ENCODE results near the gene RPS6KA1. TPM values are rescaled to one million over a fixed set of nuclear protein-coding genes. Genes with fewer than 3 reads are reported as not detected.
A peak's percentile ranks its signal among the peaks of the same experiment; 100 is the strongest.

RPS6KA1 gene
- total and polyA plus RNA-seq, 2 of the 13 experiments (the other 11 are each of a cell fraction or from before 2014, with no cell fraction given), result 19.6 to 24.2 TPM

DNA sequence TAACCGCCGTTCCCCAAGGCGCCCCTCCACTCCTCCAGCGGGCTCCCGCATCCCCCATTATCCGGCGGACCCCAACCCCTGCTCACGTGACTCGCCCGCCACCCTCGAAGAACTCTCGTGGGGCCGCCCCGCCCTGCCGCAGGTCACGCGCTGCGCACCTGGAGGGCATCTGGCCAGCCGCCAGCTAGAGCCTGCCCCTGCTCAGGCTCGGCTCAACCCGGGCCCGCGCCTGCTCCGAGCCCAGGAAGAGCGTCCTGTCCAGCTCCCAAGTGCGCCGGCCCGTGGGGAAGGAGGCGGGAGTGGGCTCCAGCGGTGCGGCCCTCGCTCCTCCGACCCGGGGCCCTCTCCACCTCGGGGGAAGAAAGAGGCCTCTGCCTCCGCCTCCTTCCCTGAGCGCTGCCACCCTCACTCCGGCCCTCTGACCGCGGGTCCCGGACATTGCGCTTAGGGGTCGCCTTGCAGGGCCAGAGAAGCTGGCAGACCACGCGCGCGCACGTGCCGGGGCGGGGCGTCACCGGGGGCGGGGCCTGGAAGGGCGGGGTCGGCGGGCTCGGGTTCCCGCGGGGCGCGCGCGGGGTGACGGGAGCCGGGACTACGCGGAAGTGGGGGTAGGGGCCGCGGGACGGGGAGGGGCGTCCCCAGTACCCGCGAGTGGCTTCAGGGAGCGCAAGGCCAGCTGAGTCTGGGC is 28.9 kb upstream of the RPS6KA1 start (continued):
- TF ChIP-seq, protein P1, sequence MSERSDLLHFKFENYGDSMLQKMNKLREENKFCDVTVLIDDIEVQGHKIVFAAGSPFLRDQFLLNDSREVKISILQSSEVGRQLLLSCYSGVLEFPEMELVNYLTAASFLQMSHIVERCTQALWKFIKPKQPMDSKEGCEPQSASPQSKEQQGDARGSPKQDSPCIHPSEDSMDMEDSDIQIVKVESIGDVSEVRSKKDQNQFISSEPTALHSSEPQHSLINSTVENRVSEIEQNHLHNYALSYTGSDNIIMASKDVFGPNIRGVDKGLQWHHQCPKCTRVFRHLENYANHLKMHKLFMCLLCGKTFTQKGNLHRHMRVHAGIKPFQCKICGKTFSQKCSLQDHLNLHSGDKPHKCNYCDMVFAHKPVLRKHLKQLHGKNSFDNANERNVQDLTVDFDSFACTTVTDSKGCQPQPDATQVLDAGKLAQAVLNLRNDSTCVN (CRISPR knock-in tag; IDR thresholded peaks at IDR 0.05; ENCODE audit: borderline replicate concordance), result no peak
- no peak for TF ChIP-seq HDAC6 (IDR thresholded peaks at IDR 0.05; ENCODE audit: low read depth, low read length)
- TF ChIP-seq, protein P2, sequence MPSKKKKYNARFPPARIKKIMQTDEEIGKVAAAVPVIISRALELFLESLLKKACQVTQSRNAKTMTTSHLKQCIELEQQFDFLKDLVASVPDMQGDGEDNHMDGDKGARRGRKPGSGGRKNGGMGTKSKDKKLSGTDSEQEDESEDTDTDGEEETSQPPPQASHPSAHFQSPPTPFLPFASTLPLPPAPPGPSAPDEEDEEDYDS (CRISPR knock-in tag; IDR thresholded peaks at IDR 0.05), result 0 out of 2 replicates have a peak, but pooled peaks have one; percentile 20
- TF ChIP-seq, protein P3, sequence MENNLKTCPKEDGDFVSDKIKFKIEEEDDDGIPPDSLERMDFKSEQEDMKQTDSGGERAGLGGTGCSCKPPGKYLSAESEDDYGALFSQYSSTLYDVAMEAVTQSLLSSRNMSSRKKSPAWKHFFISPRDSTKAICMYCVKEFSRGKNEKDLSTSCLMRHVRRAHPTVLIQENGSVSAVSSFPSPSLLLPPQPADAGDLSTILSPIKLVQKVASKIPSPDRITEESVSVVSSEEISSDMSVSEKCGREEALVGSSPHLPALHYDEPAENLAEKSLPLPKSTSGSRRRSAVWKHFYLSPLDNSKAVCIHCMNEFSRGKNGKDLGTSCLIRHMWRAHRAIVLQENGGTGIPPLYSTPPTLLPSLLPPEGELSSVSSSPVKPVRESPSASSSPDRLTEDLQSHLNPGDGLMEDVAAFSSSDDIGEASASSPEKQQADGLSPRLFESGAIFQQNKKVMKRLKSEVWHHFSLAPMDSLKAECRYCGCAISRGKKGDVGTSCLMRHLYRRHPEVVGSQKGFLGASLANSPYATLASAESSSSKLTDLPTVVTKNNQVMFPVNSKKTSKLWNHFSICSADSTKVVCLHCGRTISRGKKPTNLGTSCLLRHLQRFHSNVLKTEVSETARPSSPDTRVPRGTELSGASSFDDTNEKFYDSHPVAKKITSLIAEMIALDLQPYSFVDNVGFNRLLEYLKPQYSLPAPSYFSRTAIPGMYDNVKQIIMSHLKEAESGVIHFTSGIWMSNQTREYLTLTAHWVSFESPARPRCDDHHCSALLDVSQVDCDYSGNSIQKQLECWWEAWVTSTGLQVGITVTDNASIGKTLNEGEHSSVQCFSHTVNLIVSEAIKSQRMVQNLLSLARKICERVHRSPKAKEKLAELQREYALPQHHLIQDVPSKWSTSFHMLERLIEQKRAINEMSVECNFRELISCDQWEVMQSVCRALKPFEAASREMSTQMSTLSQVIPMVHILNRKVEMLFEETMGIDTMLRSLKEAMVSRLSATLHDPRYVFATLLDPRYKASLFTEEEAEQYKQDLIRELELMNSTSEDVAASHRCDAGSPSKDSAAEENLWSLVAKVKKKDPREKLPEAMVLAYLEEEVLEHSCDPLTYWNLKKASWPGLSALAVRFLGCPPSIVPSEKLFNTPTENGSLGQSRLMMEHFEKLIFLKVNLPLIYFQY (CRISPR knock-in tag; IDR thresholded peaks at IDR 0.05; ENCODE audit: borderline replicate concordance), result no peak
- no peak for TF ChIP-seq EED (CRISPR knock-in tag; IDR thresholded peaks at IDR 0.05)
- no peak for TF ChIP-seq ZNF577 (CRISPR knock-in tag; IDR thresholded peaks at IDR 0.05; ENCODE audit: borderline replicate concordance, low read depth)
- TF ChIP-seq, protein P4, sequence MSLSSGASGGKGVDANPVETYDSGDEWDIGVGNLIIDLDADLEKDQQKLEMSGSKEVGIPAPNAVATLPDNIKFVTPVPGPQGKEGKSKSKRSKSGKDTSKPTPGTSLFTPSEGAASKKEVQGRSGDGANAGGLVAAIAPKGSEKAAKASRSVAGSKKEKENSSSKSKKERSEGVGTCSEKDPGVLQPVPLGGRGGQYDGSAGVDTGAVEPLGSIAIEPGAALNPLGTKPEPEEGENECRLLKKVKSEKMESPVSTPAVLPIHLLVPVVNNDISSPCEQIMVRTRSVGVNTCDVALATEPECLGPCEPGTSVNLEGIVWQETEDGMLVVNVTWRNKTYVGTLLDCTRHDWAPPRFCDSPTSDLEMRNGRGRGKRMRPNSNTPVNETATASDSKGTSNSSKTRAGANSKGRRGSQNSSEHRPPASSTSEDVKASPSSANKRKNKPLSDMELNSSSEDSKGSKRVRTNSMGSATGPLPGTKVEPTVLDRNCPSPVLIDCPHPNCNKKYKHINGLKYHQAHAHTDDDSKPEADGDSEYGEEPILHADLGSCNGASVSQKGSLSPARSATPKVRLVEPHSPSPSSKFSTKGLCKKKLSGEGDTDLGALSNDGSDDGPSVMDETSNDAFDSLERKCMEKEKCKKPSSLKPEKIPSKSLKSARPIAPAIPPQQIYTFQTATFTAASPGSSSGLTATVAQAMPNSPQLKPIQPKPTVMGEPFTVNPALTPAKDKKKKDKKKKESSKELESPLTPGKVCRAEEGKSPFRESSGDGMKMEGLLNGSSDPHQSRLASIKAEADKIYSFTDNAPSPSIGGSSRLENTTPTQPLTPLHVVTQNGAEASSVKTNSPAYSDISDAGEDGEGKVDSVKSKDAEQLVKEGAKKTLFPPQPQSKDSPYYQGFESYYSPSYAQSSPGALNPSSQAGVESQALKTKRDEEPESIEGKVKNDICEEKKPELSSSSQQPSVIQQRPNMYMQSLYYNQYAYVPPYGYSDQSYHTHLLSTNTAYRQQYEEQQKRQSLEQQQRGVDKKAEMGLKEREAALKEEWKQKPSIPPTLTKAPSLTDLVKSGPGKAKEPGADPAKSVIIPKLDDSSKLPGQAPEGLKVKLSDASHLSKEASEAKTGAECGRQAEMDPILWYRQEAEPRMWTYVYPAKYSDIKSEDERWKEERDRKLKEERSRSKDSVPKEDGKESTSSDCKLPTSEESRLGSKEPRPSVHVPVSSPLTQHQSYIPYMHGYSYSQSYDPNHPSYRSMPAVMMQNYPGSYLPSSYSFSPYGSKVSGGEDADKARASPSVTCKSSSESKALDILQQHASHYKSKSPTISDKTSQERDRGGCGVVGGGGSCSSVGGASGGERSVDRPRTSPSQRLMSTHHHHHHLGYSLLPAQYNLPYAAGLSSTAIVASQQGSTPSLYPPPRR (CRISPR knock-in tag; IDR thresholded peaks at IDR 0.05; ENCODE audit: borderline replicate concordance), result 0 out of 2 replicates have a peak, but pooled peaks have one; percentile 51
- no peak for TF ChIP-seq ZNF343 (CRISPR knock-in tag; IDR thresholded peaks at IDR 0.05)
- peak; percentile 71; the same call in 1 of the 2 replicates for TF ChIP-seq ZNF329 (CRISPR knock-in tag; IDR thresholded peaks at IDR 0.05; ENCODE audit: low read depth)
- no peak for TF ChIP-seq ZC3H4 (CRISPR knock-in tag; IDR thresholded peaks at IDR 0.05; ENCODE audit: borderline replicate concordance)
- TF ChIP-seq TP53 (CRISPR knock-in tag; conservative IDR thresholded peaks at IDR 0.05), result no peak
- TF ChIP-seq, protein P5, sequence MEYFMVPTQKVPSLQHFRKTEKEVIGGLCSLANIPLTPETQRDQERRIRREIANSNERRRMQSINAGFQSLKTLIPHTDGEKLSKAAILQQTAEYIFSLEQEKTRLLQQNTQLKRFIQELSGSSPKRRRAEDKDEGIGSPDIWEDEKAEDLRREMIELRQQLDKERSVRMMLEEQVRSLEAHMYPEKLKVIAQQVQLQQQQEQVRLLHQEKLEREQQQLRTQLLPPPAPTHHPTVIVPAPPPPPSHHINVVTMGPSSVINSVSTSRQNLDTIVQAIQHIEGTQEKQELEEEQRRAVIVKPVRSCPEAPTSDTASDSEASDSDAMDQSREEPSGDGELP (IDR thresholded peaks at IDR 0.05; ENCODE audit: borderline replicate concordance, low read depth), result no peak
- TF ChIP-seq, protein P6, sequence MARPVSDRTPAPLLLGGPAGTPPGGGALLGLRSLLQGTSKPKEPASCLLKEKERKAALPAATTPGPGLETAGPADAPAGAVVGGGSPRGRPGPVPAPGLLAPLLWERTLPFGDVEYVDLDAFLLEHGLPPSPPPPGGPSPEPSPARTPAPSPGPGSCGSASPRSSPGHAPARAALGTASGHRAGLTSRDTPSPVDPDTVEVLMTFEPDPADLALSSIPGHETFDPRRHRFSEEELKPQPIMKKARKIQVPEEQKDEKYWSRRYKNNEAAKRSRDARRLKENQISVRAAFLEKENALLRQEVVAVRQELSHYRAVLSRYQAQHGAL (CRISPR knock-in tag; IDR thresholded peaks at IDR 0.05; ENCODE audit: not compliant biosample characterization), result no peak
- TF ChIP-seq KLF15 (CRISPR knock-in tag; IDR thresholded peaks at IDR 0.05; ENCODE audit: borderline replicate concordance), result no peak
- no peak for TF ChIP-seq FOXJ3 (CRISPR knock-in tag; IDR thresholded peaks at IDR 0.05; ENCODE audit: borderline replicate concordance)
- TF ChIP-seq SRF (IDR thresholded peaks at IDR 0.05; ENCODE audit: low read depth, low read length), result no peak
